ENCODE measurements around the gene HSPB9. TPM values are rescaled to one million over a fixed set of nuclear protein-coding genes. Genes with fewer than 3 reads are reported as not detected.

HSPB9 gene
- total and polyA plus RNA-seq, 9 of the 15 experiments (the other 6 are each of a cell fraction or from before 2014, with no cell fraction given): 0.04 to 0.16 (median 0.08) TPM; not detected in 3

DNA sequence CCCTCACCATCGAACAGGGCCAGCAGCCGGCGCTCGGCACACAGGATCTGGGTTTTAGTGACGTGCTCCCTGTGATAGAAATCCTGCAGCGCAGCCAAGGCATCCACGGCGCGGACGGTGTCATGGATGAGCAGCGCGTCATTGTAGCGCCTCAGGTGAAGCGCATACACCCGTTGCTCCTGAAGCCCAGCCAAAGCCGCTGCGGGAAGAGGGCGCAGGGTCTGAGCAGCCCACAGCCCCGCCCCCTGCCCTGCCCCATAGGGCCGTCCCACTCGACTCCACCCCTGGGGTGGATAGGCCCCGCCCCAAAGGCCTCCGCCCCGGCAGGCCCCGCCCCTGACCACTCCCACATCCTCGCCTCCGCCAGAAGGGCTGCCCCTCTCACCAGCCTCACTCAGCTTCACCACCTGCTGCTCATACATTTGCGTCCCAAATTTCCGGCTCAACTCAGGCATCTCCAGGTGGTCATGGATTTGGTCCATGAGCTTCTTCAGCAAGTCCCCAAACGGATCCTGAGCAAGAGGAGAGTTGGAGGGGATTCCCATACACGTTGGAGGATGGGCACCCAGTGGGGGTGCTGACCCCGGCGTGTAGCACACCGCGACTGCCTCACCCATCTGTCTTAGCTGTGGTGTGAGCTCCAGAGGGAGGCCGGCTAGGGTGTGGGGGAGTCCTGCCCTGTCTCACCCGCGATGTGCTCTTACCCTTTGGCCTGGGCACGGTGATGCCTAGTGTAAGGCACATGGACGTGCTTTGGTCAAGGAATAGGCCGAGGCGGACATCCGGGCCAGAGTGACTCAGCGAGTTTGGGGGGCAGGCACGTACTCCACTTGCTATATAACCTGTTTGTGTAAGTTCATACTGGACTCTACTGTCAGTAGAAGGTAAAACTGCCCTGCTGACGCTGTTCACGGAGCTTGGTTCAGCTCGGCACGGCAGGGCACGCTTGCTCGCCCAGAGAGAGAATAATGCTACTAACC is 14.7 kb upstream of the HSPB9 start (continued):
- TF ChIP-seq, protein P1, sequence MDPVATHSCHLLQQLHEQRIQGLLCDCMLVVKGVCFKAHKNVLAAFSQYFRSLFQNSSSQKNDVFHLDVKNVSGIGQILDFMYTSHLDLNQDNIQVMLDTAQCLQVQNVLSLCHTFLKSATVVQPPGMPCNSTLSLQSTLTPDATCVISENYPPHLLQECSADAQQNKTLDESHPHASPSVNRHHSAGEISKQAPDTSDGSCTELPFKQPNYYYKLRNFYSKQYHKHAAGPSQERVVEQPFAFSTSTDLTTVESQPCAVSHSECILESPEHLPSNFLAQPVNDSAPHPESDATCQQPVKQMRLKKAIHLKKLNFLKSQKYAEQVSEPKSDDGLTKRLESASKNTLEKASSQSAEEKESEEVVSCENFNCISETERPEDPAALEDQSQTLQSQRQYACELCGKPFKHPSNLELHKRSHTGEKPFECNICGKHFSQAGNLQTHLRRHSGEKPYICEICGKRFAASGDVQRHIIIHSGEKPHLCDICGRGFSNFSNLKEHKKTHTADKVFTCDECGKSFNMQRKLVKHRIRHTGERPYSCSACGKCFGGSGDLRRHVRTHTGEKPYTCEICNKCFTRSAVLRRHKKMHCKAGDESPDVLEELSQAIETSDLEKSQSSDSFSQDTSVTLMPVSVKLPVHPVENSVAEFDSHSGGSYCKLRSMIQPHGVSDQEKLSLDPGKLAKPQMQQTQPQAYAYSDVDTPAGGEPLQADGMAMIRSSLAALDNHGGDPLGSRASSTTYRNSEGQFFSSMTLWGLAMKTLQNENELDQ (CRISPR knock-in tag; IDR thresholded peaks at IDR 0.05; ENCODE audit: borderline replicate concordance): no peak
- no peak for TF ChIP-seq U2AF1 (optimal IDR thresholded peaks at IDR 0.05; ENCODE audit: low read depth, low read length)
- TF ChIP-seq MTF1 (CRISPR knock-in tag; IDR thresholded peaks at IDR 0.05; ENCODE audit: borderline replicate concordance): no peak
- no peak for TF ChIP-seq SREBF1 (IDR thresholded peaks at IDR 0.05; ENCODE audit: borderline replicate concordance, low read depth, low read length)
- no peak for TF ChIP-seq ZNF431 (CRISPR knock-in tag; IDR thresholded peaks at IDR 0.05)
- TF ChIP-seq MEF2A (IDR thresholded peaks at IDR 0.05; ENCODE audit: control insufficient read depth, low read depth, low read length): no peak
- TF ChIP-seq ZNF311 (CRISPR knock-in tag; IDR thresholded peaks at IDR 0.05): peak; percentile 87
- TF ChIP-seq CHD2 (IDR thresholded peaks at IDR 0.05; ENCODE audit: low read depth, low read length): no peak
- TF ChIP-seq, protein P2, sequence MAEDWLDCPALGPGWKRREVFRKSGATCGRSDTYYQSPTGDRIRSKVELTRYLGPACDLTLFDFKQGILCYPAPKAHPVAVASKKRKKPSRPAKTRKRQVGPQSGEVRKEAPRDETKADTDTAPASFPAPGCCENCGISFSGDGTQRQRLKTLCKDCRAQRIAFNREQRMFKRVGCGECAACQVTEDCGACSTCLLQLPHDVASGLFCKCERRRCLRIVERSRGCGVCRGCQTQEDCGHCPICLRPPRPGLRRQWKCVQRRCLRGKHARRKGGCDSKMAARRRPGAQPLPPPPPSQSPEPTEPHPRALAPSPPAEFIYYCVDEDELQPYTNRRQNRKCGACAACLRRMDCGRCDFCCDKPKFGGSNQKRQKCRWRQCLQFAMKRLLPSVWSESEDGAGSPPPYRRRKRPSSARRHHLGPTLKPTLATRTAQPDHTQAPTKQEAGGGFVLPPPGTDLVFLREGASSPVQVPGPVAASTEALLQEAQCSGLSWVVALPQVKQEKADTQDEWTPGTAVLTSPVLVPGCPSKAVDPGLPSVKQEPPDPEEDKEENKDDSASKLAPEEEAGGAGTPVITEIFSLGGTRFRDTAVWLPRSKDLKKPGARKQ (CRISPR knock-in tag; IDR thresholded peaks at IDR 0.05): no peak
- no peak for TF ChIP-seq SRF (CRISPR knock-in tag; IDR thresholded peaks at IDR 0.05)
- 0 out of 2 replicates have a peak, but pooled peaks have one; percentile 33 for TF ChIP-seq ZNF175 (CRISPR knock-in tag; IDR thresholded peaks at IDR 0.05; ENCODE audit: low read depth)
- no peak for TF ChIP-seq THRAP3 (IDR thresholded peaks at IDR 0.05; ENCODE audit: borderline replicate concordance)
- TF ChIP-seq TFE3 (CRISPR knock-in tag; IDR thresholded peaks at IDR 0.05): no peak
- TF ChIP-seq EP300 (IDR thresholded peaks at IDR 0.05; ENCODE audit: low read length): no peak
- no peak for TF ChIP-seq NFYB (IDR thresholded peaks at IDR 0.05; ENCODE audit: extremely low read depth, insufficient read length)
- TF ChIP-seq, protein P3, sequence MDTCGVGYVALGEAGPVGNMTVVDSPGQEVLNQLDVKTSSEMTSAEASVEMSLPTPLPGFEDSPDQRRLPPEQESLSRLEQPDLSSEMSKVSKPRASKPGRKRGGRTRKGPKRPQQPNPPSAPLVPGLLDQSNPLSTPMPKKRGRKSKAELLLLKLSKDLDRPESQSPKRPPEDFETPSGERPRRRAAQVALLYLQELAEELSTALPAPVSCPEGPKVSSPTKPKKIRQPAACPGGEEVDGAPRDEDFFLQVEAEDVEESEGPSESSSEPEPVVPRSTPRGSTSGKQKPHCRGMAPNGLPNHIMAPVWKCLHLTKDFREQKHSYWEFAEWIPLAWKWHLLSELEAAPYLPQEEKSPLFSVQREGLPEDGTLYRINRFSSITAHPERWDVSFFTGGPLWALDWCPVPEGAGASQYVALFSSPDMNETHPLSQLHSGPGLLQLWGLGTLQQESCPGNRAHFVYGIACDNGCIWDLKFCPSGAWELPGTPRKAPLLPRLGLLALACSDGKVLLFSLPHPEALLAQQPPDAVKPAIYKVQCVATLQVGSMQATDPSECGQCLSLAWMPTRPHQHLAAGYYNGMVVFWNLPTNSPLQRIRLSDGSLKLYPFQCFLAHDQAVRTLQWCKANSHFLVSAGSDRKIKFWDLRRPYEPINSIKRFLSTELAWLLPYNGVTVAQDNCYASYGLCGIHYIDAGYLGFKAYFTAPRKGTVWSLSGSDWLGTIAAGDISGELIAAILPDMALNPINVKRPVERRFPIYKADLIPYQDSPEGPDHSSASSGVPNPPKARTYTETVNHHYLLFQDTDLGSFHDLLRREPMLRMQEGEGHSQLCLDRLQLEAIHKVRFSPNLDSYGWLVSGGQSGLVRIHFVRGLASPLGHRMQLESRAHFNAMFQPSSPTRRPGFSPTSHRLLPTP (IDR thresholded peaks at IDR 0.05; ENCODE audit: borderline replicate concordance, extremely low read depth, insufficient read length): no peak
- TF ChIP-seq KDM5B (IDR thresholded peaks at IDR 0.05; ENCODE audit: insufficient replicate concordance, low read depth, low read length): no peak
